Hematopoietic multipotent progenitor cell treated with erythropoietin and hydrocortisone succinate and interleukin-3 and kit ligand, for 4 days (in vitro differentiated cells): ENCODE results near the gene CCDC190.
"Not testable (repeated sequence)": the region's sequence is repeated elsewhere in the genome, so short reads cannot be mapped to it uniquely, and the experiment has no call there.

ENCODE experiments used
- DNase-seq: peaks from one replicate; pipeline ENCODE4 v3.0.0-alpha.2; 2015

The CCDC190 gene

DNA sequence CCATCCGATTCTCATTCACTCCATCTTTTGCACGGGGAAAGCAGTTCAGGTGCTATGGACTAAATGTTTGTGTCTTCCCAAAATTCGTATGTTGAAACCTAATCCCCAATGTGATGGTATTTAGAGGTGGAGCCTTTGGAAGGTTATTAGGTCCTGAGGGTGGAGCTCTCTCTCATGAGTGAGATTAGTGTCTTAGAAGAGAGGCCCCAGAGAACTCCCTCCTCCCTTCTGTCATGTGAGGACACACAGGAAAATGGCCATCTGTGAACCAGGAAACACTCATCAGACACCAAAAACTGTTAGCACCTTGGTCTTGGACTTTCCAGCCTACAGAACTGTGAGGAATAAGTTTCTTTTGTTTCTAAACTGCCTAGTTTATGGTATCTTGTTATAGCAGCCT, 15.8 kb upstream of the CCDC190 start:
- no peak for DNase-seq

- no peak for DNase-seq
These were observed 13.0 kb upstream of the CCDC190 start for GRCh38 chr1:162873671-162874666.

GRCh38 chr1:162872981-162873380, 12.0 kb upstream of the CCDC190 start:
- DNase-seq: no peak

- DNase-seq: not testable (repeated sequence)
These were observed 10.4 kb upstream of the CCDC190 start for GRCh38 chr1:162871417-162871816.

- no peak for DNase-seq
These were observed 8.0 kb upstream of the CCDC190 start for GRCh38 chr1:162868972-162869371.

DNA sequence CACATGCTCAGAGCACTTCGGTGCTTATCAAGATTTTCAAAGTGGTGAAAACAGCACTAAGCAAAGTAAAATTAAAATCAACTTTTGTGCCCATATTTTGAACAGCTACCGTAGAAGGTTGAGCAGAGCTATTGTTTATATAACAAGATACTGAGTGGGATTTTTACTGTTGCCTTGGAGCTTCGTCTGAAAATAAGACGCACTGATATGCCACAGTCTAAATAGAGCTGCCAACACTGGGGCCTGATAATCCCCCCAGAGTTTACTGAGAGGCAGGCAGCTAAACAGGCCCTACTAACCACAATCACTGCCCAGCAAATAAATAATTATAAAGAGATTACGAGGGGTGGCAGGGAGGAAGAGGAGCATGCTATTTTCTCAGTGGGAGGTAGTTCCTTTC, 650 bp upstream of the CCDC190 start:
- DNase-seq: no peak

DNA sequence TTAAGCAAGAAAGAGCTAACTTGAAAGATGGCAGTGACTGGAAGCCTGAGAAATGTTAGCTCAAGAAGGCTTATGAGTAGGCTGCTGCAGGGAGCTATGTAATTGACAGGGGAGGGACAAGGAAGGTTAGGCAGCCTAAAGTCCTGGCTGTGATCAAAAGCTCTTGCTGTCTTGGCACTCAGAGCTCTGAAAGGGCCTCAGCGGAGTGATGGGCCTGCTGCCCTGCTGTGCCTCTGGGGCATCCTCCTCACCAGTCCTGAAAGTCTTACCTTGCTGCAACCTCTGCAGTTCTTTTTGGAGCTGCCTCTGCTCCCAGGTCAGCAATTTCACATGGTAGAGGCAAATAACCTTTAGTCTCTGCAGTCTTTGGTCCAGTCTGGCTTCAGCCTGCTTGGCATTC, 1.8 kb downstream of the CCDC190 start:
- no peak for DNase-seq

DNA sequence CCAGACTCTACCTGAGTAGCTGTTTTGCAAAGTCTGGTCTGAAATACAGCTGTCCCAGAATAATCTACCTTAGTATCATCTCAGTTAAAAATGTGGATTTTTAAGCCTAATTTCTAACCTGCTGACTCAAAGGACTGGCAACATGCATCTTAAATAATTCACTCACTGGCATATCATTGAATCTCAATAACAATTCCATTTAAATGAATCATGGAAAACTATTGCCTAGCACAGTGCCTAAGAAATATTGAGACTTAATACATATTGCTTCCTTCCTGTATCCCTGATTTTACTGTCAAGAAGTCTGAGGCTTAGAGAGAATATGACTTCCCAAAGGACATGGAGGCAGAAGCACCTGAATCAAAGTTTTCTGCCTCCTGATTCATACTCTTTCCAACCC, 3.1 kb downstream of the CCDC190 start:
- no peak for DNase-seq

- no peak for DNase-seq
These were observed 4.7 kb downstream of the CCDC190 start for GRCh38 chr1:162856260-162856659.

- no peak for DNase-seq
These were observed 5.4 kb downstream of the CCDC190 start for GRCh38 chr1:162855461-162856150.

GRCh38 chr1:162854245-162854882, 6.6 kb downstream of the CCDC190 start:
- DNase-seq: peak; percentile 86

- DNase-seq: no peak
These were observed 9.6 kb downstream of the CCDC190 start for GRCh38 chr1:162851341-162851740.

- DNase-seq: no peak
These were observed 11.3 kb downstream of the CCDC190 start for GRCh38 chr1:162849711-162850110.

- peak; percentile 86 for DNase-seq
These were observed 13.0 kb downstream of the CCDC190 start for GRCh38 chr1:162847839-162848453.

- DNase-seq: no peak
These were observed 14.4 kb downstream of the CCDC190 start for GRCh38 chr1:162846256-162847212.

DNA sequence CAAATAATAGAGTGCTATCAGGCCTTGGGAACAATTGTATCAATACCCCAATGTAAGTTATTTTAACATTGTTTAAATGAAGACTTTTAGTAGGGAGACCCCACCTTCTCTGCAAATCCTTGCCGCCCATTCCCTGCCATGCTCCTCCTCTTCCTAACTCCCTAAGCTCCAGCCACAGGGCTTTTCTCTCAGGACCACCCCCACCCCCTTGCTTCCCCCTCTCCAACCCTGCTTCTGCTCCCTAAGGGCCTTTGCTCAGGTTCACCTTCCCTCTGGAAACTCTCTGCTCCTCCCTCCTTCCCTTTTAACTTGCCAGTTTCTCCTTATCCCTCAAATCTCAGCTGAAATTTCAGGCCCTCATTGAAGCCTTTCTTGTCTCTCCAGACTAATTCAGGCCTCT, 16.8 kb downstream of the CCDC190 start:
- no peak for DNase-seq

DNA sequence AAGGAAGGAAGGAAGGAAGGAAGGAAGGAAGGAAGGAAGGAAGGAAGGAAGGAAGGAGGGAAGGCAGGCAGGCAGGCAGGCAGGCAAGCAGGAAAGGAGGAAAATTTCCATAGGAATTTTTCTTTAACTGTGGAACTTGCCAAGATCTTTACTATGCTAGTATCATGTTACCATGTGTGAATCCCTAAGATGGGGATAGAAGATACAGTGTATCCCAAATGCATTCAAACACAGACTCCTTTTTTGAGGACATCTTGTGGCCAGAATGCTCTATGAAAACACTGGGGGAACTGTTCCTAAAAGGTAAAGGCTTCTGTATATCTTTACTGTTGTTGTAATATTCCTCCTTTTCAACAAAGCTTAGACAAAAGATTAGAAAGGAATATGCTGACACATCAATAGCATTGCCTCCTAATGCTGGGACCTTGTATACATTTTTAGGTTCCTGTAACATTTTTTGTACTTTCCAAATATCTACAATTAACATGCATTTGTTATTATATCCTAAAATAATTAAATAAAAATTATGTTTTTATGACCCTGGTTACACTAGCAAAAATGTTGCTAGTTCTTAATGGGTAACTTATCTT, 20.6 kb downstream of the CCDC190 start:
- no peak for DNase-seq

- DNase-seq: no peak
These were observed 22.1 kb downstream of the CCDC190 start for GRCh38 chr1:162838863-162839262.

GRCh38 chr1:162835157-162835899, 25.6 kb downstream of the CCDC190 start:
- DNase-seq: peak; percentile 7

DNA sequence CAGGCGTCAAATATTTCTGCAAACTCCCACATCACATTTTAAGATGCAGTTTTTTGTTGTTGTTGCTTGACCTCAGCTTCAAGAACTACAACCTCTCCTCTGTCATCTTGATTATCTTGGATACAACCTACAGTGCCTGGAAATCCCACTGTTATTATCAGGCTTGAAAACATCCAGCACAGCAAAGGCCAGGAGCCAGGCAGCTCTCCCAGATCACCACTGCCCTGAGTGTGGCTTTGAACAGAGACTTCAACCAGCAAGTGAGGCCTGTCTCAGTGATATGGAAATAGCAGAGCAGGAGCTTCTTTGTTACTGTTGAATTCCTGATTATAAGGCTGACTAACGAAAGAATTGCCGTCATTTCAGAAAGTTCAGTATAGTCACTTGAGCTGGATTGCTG, 28.5 kb downstream of the CCDC190 start:
- no peak for DNase-seq

GRCh38 chr1:162829268-162829667, 31.7 kb downstream of the CCDC190 start:
- no peak for DNase-seq
